ENCODE data around the gene TAF15.

DNA sequence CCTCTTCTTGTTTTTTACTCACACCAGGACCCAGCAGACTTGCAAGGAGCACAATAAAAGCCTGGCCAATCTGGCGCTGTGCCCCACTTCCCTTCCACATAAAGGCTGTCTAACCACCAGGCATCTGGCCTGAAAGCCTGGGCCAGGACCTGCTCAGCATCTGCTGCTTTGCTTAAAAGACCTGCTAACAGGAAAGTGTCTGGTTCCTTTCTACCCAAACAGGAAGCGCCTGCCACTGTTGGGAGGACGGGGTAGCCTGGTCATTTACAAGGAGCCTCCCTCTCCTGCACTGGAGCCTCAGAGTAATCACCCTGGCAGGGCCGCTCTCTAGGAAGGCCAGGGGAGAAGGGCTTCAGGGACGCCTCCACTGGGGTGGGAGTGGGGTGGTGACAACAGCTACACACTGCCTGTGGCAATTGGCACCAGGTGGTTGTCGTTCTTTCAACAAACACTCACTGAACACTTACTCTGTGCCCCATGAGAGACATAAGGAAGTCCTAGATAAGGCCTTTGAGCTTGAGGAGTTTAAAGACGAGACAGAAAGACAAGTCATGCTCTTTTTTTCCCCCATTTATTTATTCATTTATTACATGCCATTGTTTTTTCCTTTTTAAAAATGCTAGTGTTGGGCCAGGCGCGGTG lies 7.6 kb upstream of the TAF15 start:
- TF ChIP-seq, protein P1, sequence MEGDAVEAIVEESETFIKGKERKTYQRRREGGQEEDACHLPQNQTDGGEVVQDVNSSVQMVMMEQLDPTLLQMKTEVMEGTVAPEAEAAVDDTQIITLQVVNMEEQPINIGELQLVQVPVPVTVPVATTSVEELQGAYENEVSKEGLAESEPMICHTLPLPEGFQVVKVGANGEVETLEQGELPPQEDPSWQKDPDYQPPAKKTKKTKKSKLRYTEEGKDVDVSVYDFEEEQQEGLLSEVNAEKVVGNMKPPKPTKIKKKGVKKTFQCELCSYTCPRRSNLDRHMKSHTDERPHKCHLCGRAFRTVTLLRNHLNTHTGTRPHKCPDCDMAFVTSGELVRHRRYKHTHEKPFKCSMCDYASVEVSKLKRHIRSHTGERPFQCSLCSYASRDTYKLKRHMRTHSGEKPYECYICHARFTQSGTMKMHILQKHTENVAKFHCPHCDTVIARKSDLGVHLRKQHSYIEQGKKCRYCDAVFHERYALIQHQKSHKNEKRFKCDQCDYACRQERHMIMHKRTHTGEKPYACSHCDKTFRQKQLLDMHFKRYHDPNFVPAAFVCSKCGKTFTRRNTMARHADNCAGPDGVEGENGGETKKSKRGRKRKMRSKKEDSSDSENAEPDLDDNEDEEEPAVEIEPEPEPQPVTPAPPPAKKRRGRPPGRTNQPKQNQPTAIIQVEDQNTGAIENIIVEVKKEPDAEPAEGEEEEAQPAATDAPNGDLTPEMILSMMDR (IDR thresholded peaks at IDR 0.05): no peak
- no peak for TF ChIP-seq POLR2A (IDR thresholded peaks at IDR 0.05)

All from thyroid gland (tissue), 4 donors.